Daoy (cell line): Measurements from ENCODE around the gene PARP1. TPM values are rescaled to one million over a fixed set of nuclear protein-coding genes. Genes with fewer than 3 reads are reported as not detected.
"Not testable (repeated sequence)": the region's sequence is repeated elsewhere in the genome, so short reads cannot be mapped to it uniquely, and the experiment has no call there.

Experiments used
- DNase-seq: peaks from one replicate; pipeline ENCODE4 v3.0.0-alpha.2; 2015; ENCODE audit warnings: low read depth
- total RNA-seq: library from RNA; depleted of rRNA; stranded (reverse); fragments of >200 nt; shearing (Covaris generic); gene quantifications from 2 replicates; pipeline ENCODE4 v1.2.3, GENCODE V29; 2014

PARP1 gene
- total RNA-seq, 1 experiment from 2014 or later, result 242 TPM

DNA sequence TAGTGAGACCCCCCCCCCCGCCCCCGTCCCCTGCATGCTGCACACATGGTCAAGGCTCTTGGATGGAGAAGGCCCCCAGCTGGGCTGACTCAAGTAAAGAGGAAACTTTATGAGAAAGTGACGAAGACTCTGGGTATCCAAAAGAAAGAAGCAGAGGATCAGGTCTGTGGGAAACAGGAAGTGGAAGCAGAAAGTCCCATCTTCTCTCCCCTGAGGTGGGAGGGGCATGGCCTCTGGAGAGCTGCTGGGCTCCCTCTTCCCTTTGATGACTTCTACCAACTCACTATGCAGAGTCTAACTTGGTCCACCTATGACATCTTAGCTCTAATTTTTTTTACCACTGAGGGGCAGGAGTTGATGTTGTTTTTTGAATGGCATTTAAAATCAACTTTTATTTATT lies 56.2 kb downstream of the PARP1 start:
- DNase-seq, result peak; percentile 46

DNA sequence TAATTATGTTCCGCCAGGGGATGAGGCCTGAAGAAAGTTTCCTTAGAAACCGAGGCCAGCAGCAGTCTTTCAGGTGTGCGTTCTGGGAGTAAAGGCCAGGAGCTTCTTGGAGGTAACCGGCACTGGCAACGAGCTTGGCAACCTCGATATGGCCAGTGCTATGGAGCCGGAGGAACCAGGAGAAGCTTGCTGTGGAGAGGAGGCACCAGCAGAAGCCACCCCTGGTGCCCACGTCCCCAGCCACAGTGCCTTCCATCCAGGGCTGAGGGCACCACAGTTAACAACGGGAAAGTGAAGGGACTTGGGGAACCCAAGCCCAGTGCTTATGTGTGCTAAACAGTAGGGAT lies 57.4 kb downstream of the PARP1 start:
- no peak for DNase-seq

DNA sequence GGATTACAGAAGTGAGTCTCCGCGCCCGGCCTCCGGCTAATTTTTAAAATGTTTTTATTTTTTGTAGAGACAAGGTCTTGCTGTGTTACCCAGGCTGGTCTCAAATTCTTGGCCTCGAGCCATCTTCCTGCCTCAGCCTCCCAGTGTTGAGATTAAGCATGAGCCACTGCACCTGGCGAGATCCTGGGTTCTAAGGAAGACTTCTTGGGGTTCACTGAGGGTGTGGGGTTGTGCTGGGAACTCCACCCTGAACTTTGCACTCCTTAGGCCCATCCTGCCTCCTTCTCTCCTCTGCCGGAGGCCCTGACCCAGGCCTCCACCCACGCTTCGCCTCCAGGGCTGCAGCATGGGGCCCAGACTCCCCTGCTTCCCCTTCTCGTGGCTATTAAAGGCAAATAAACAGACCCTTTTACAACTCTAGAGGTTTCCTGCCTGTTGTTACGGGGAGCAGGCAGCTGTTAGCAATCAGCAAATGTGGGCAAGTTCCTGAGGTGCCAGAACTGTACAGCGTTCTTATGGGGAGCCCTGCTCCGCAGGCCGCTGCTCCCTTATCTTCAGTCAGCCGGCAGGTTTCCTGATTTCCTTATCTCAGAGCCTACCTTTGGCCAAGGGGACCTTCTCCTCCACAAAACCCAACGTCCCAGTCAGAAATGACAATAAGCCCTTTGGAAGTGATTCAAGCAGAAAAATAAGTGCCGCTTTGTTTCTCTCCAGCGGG lies 57.9 kb downstream of the PARP1 start:
- peak; percentile 9 for DNase-seq

DNA sequence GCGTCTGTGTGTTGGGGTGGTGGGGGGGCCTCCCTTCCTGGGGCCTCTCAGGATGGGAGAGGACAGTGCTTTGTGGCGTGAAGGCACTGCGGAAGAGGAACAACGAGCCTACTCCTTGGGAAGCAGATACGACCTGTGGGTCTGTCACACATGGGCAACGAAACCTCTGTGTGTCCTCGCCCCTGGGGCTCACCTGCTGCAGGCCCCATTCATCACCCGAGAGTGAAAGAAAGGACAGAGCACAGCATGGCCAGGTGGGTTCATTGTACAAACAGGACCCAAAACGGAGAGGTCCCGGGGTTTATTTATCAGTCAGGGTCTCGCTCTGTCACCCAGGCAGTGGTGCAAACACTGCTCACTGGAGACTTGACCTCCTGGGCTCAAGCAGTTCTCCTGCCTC lies 58.8 kb downstream of the PARP1 start:
- no peak for DNase-seq

DNA sequence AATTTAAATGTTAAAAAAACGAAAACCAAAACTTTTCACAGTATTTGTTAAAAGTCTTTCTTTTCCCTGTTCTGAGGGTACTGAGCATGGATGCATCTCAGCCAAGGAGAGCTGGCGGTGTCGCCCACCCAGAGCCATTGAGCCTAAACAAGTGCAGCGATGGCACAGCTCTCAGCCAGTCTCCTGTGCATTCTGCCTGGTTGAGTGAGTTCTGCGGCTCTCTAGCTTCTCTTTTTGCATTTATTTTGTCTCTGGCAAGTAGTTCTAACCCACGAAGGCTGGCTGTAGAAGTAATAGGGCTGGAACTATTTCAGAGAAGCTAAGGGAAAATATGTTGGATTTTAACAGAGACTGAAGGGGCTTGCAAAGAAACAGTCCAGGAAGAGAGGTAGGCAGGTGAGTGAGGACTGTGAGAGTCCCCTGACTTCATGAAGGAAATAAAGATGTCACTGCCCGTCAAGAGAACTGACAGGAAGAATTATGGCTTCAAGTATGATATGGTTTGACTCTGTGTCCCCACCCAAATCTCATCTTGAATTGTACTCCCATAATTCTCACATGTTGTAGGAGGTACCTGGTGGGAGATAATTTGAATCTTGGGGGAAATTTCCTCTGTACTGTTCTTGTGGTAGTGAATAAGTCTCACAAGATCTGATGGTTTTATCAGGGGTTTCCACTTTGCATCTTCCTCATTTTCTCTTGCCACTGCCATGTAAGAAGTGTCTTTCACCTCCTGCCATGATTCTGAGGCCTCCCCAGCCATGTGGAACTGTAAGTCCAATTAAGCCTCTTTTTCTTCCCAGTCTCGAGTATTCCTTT lies 63.2 kb downstream of the PARP1 start:
- DNase-seq, result no peak

DNA sequence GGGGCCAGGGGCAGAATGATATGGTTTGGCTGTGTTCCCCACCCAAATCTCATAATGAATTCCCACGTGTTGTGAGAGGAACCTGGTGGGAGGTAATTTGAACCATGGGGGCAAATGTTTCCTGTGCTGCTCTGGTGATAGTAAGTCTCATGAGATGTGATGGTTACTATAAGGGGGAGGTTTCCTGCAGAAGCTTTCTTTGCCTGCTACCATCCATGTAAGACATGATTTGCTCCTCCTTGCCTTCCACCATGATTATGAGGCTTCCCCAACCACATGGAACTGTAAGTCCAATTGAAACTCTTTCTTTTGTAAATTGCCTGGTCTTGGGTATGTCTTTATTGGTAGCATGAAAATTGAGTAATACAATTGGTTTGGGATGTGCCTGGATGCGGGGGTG lies 65.2 kb downstream of the PARP1 start:
- no peak for DNase-seq

DNA sequence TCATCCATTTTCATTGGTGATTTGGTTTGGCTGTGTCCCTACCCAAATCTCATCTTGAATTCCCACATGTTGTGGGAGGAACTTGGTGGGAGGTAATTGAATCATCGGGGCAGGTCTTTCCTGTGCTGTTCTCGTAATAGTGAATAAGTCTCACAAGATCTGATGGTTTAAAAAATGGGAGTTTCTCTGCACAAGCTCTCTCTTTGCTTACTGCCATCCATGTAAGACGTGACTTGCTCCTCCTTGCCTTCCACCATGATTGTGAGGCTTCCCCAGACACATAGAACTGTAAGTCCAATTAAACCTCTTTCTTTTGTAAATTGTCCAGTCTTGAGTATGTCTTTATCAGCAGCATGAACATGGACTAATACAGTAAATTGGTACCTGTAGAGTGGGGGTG lies 67.8 kb downstream of the PARP1 start:
- DNase-seq, result not testable (repeated sequence)

DNA sequence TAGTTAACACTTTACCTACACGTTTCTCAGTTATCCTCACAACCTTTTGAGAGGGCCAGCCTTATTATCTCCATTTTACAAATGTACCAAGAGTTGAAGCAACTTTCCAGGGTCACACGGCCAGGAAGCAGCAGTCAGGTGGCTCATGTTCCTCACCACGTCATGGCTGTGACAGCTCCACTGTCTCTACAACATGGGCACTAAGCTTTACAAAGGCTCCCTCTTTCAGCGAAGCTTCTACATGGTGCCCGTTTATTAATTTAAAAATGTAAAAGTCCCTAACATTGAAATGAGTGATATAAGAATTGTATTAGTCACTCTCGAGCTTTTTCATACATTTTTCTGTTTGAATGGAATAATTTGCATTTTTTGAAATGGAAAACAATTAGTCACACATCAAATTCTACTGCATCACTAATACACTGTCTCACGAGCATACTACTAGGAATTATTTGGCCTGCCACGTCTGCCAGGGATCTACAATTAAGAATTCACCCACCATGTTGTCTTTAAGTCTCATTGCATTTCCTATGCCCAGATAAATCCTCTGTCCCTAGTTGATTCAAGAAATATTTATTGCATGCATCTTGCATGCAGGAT lies 70.5 kb downstream of the PARP1 start:
- DNase-seq, result no peak

DNA sequence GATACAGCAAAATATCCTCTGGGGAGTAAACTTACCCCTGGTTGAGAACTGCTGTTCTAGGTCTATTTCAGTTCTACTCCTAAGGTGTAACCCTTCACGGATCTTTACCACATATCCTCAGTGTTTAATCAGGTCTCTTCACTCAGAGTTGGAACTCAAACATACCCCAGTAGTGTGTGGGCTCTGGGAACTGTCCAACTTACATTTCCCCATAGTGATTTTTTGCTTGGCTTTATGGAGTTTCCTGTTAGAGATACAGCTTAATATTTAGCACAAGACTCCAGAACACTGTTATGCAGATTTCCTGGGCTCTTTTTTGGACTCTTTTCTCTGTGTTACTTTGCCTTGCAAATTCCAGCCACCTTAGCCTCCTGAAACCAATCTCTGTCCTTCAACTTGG lies 72.2 kb downstream of the PARP1 start:
- no peak for DNase-seq

DNA sequence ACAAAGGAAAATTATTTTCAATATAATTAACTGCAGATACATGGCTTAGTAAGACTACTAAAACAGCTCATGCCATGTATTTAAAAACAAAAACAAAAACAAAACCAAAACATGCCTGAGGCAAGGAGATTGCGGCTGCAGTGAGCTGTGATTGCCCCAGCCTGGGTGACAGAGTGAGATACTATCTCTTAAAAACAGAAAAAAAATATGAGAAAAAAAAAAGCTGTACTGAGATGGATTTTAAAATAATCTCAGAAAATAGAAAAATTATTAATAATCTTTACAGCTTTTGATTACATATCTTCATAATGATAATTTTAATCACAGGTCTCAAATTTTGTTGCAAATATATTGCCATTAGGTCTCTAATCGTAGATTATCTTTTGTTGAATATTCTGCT lies 74.9 kb downstream of the PARP1 start:
- no peak for DNase-seq

DNA sequence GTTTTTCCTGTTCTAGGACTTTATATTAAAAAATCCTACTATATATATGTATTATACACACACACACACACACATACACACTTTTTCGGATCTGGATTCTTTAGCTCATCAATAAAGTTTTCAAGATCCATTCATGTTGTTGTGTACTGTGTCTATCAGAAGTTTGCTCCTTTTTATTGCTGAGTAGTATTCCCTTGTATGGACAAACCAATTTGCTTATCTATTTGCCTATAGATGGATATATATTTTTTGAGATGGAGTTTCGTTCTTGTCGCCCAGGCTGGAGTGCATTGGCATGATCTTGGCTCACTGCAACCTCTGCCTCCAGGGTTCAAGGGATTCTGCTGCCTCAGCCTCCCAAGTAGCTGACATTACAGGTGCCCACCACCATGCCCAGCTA lies 78.7 kb downstream of the PARP1 start:
- no peak for DNase-seq

DNA sequence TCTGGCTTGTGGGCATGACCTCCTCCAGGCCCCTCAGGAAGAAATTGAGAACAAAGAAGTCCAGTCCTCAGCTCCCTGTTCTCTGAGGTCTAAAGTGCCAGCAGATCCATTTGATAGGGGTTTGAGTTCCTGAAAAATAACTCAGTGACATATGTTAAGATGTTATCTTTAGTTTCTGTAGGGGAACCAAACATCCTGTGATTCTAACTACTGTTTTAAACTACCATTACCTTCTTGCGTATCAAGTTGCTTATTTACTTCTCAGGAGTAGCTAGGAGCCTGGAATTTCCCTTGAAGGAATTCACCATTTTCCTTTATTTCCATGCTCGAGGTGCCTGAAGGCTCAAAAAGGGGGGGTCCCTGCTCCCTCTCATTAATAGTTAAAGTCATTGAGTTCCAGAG lies 80.1 kb downstream of the PARP1 start:
- DNase-seq, result no peak

DNA sequence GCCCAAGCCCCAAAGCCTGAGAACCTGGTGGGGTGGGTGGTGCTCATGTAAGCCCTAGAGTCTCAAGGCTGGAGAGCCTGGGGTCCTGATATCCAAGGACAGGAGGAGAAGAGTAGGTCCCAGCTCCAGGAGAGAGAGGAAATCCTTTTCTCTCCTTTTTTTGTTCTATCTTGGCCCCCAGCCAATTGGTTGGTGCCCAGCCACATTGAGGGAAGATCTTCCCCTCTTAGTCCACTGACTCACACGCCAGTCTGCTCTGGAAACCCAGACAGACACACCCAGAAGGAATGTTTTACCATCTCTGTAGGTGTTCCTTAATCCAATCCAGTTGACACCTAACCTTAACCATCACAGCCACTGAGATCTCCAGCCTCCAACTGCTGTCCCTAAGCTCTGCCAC lies 82.7 kb downstream of the PARP1 start:
- DNase-seq, result peak; percentile 64

DNA sequence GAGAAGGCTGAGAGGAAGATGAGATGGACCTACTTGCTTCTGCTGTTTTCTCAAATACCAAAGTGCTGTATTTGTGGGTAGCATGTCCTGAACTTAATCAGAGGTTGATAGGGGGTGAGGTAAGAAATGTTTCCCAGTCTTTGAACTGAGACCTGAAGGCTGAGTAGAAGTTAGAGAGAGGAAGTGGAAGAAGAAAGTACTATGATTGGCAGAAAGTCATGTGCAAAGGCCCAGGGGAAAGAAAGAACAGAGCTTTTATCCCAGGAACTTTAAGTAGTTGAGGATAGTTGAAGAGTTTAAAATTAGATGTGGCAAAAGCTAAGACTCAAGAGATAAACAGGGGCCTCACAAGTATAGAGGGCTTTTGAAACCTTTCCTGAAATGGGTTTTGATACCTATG lies 83.4 kb downstream of the PARP1 start:
- DNase-seq, result no peak

DNA sequence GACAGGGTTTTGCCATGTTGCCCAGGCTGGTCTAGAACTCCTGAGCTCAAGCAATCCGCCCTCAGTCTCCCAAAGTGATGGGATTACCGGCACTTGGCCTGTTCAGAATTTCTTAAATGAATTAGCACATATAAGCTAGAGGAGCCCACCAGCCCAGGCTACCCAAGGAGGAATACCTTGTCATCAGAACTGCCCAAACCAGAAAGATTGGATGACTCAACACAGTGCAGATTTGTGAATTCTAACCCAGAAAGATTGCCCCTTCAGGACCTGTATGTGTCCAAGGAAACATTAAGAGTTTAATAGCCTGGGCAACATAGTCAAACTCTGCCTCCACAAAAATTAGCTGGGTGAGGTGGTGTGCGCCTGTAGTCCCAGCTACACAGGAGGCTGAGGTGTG lies 84.9 kb downstream of the PARP1 start:
- DNase-seq, result no peak

DNA sequence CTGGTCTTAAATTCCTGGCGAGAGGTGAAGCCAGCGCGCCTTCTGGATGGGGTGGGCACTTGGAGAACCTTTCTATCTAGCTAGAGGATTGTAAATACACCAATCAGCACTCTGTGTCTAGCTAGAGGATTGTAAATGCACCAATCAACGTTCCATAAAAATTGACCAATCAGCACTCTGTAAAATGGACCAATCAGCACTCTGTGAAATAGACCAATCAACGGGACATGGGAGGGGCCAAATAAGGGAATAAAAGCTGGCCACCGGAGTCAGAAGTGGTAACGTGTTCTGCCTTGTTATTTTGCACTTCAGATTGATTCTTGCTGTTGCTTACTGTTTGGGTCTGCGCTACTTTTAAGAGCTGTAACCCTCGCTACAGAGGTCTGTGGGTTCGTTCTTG lies 87.0 kb downstream of the PARP1 start:
- no peak for DNase-seq

DNA sequence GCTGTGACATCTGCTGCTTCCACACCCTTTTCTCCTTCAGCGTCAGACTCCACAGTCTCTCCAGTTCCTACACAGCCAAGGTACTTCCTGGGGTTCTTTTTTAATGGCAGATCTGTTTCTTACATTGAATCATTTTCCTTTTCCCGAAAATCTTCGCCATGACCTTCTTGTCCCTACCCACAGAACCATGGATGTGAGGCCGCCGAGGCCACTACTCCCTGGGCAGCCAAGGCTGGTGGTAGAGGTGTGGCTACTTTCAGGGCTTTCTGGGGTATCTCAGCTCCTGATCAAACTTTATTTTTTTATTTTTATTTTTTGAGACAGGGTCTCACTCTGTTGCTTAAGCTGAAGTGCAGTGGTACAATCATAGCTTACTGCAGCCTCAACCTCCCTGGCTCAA lies 89.4 kb downstream of the PARP1 start:
- no peak for DNase-seq

DNA sequence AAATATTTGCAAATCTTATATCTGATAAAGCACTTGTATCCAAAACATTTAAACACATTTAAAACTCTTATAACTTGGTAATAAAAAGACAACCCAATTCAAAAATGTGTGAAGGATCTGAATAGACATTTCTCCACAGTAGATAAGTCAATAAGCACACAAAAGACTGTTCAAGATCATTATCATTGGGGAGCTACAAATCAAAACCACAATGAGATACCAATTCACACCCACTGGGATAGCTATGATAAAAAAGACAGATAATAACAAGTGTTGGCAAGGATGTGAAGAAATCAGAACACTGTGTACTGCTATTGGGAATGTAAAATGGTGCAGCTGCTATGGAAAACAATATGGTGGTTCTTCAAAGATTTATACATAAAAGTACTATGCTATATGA lies 93.8 kb downstream of the PARP1 start:
- no peak for DNase-seq

DNA sequence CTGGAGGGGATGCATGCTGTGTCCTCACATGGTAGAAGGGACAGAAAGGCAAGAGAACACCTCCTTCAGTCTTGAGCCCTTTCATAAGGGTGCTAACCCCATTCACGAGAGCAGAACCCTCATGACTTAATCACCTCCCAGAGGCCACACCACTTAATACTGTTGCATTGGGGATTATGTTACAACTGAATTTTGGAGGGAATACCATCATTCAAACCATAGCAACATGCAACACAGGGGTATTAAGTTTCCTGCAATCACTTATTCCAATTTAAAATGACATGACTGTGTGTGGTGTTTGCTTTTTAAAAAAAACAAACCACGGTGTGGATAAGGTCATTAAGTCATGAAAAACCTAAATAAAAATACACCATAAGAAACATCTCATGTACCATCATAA lies 95.8 kb downstream of the PARP1 start:
- no peak for DNase-seq

DNA sequence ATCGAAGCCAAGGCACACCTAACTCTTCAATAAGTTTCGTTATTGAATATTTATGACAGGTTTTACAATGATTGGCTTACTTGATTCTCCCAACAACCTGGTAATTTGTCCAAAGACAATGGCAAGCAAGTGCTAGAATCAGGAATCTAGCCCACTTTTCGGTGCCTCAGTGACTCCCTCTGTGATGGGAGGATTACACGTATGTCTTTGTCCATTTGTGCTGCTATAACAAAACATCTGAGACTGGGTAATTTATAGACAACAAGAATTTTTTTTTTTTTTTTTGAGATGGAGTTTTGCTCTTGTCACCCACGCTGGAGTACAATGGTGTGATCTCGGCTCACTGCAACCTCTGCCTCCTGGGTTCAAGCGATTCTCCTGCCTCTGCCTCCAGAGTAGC lies 96.5 kb downstream of the PARP1 start:
- no peak for DNase-seq
